ENCODE measurements around the gene LDB2. TPM values are rescaled to one million over a fixed set of nuclear protein-coding genes. Genes with fewer than 3 reads are reported as not detected.

Gene LDB2
- total RNA-seq, 1 donor from 2014 or later: 4.9 TPM

GRCh38 chr4:16544251-16544721 is 354.2 kb downstream of the LDB2 start:
- no peaks in the 10 kb centered on the region for H3K9me3 ChIP-seq (ENCODE audit: insufficient read depth, low read depth, low read length)
- no peaks in the 10 kb centered on the region for H3K36me3 ChIP-seq (ENCODE audit: insufficient read depth, low read length)
- no peak overlapping the region for H3K4me3 Mint-ChIP-seq (ENCODE audit: unreplicated experiment)
- no peaks in the 10 kb centered on the region for H3K4me1 ChIP-seq (ENCODE audit: insufficient read depth, low read length)
- FAIRE-seq: no peak
- H3K4me1 Mint-ChIP-seq (ENCODE audit: low read depth, unreplicated experiment): no peaks in the 10 kb centered on the region
- TF ChIP-seq CTCF (IDR thresholded peaks at IDR 0.05; ENCODE audit: insufficient read depth, low read depth, low read length): no peak
- TF ChIP-seq EZH2 (IDR thresholded peaks at IDR 0.05; ENCODE audit: insufficient read depth, low read length): no peak
- H4K20me1 ChIP-seq (ENCODE audit: insufficient read depth, low read length): no peaks in the 10 kb centered on the region
- H3K27ac Mint-ChIP-seq (ENCODE audit: unreplicated experiment): no peak overlapping the region
- no peaks in the 10 kb centered on the region for H3K27me3 ChIP-seq (ENCODE audit: insufficient read depth, low read length)
- no peaks in the 10 kb centered on the region for H3K36me3 Mint-ChIP-seq (ENCODE audit: low read depth, unreplicated experiment)
- no peak overlapping the region for H3K4me2 ChIP-seq (ENCODE audit: low read length)
- H3K9me3 Mint-ChIP-seq (ENCODE audit: unreplicated experiment): no peaks in the 10 kb centered on the region
- no peak overlapping the region for H3K27ac ChIP-seq (ENCODE audit: low read depth, low read length)
- no peak overlapping the region for H3K9ac ChIP-seq (ENCODE audit: low read length)
- no peak overlapping the region for H3K4me3 ChIP-seq (ENCODE audit: insufficient read depth, low read depth, low read length)
- H2AFZ ChIP-seq (ENCODE audit: low read depth, low read length): no peak overlapping the region
- H3K27me3 Mint-ChIP-seq (ENCODE audit: low read depth, unreplicated experiment): peaks cover 10% of the 10 kb centered on the region
- no peak for DNase-seq (ENCODE audit: low read depth)
- H3K79me2 ChIP-seq (ENCODE audit: insufficient read depth, low read length): no peaks in the 10 kb centered on the region

- Mint-ChIP-seq H3K36me3 (ENCODE audit: low read depth, unreplicated experiment) (no peaks in the 10 kb centered on the region), H3K27me3 (ENCODE audit: low read depth, unreplicated experiment) (no peaks in the 10 kb centered on the region), H3K9me3 (ENCODE audit: unreplicated experiment) (no peaks in the 10 kb centered on the region), H3K4me3 (ENCODE audit: unreplicated experiment) (no peak overlapping the region), H3K4me1 (ENCODE audit: low read depth, unreplicated experiment) (no peaks in the 10 kb centered on the region), H3K27ac (ENCODE audit: unreplicated experiment) (no peak overlapping the region)
- Histone ChIP-seq H3K27me3 (ENCODE audit: insufficient read depth, low read length) (no peaks in the 10 kb centered on the region), H3K9me3 (ENCODE audit: insufficient read depth, low read depth, low read length) (no peaks in the 10 kb centered on the region), H3K79me2 (ENCODE audit: insufficient read depth, low read length) (no peaks in the 10 kb centered on the region), H2AFZ (ENCODE audit: low read depth, low read length) (no peak overlapping the region), H3K4me1 (ENCODE audit: insufficient read depth, low read length) (no peaks in the 10 kb centered on the region), H3K27ac (ENCODE audit: low read depth, low read length) (no peak overlapping the region), H3K4me3 (ENCODE audit: insufficient read depth, low read depth, low read length) (no peak overlapping the region), H3K36me3 (ENCODE audit: insufficient read depth, low read length) (no peaks in the 10 kb centered on the region), H4K20me1 (ENCODE audit: insufficient read depth, low read length) (no peaks in the 10 kb centered on the region), H3K4me2 (ENCODE audit: low read length) (no peak overlapping the region), H3K9ac (ENCODE audit: low read length) (no peak overlapping the region)
- no peak for DNase-seq (ENCODE audit: low read depth)
- no peak for FAIRE-seq
- TF ChIP-seq EZH2 (IDR thresholded peaks at IDR 0.05; ENCODE audit: insufficient read depth, low read length) (no peak), CTCF (IDR thresholded peaks at IDR 0.05; ENCODE audit: insufficient read depth, low read depth, low read length) (no peak)
Observed at GRCh38 chr4:16537926-16538325, 360.5 kb downstream of the LDB2 start.

DNA sequence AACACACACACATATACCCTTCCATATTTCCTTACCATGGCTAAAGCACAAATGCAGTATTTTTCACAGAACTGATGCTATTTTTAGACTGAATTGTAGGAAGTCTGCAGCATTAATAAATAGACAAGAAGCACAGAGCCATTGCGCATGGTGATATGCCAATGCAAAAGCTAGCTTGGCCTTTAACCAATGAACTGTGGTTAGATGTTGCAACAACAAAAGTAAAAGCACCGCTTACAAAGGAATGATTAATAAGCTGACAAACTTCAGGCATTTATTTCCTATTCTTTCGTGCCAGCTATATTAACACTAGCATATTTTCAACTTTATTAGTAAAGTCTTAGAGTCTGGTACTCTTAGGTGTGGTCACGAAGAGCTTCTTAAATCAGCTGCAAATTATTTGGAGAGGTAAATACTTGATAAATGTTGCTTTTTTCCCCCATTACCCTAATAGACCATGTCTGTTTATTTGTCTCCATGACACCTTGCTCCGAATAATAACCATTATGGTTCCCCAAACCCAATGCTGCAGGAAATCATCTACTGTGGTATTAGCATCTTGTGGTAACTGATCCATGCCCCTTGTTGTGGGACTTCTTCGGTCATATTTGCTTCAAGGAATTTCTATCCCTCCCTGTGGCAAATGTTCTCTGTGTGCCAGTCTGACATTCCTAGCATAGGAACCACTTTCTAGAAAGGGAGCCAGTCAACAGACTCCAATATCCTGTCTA is 366.0 kb downstream of the LDB2 start:
- Mint-ChIP-seq H3K36me3 (ENCODE audit: low read depth, unreplicated experiment) (peaks cover 3% of the 10 kb centered on the region), H3K4me3 (ENCODE audit: unreplicated experiment) (no peak overlapping the region), H3K9me3 (ENCODE audit: unreplicated experiment) (no peaks in the 10 kb centered on the region), H3K27ac (ENCODE audit: unreplicated experiment) (no peak overlapping the region), H3K27me3 (ENCODE audit: low read depth, unreplicated experiment) (peaks cover 6% of the 10 kb centered on the region), H3K4me1 (ENCODE audit: low read depth, unreplicated experiment) (no peaks in the 10 kb centered on the region)
- H3K4me3 ChIP-seq (ENCODE audit: insufficient read depth, low read depth, low read length): no peak overlapping the region
- DNase-seq (ENCODE audit: low read depth) (peak; percentile 96), FAIRE-seq (peak; percentile 62)
- no peak overlapping the region for H2AFZ ChIP-seq (ENCODE audit: low read depth, low read length)
- H3K9me3 ChIP-seq (ENCODE audit: insufficient read depth, low read depth, low read length): no peaks in the 10 kb centered on the region
- no peak overlapping the region for H3K9ac ChIP-seq (ENCODE audit: low read length)
- H3K79me2 ChIP-seq (ENCODE audit: insufficient read depth, low read length): no peaks in the 10 kb centered on the region
- H3K27me3 ChIP-seq (ENCODE audit: insufficient read depth, low read length): no peaks in the 10 kb centered on the region
- H4K20me1 ChIP-seq (ENCODE audit: insufficient read depth, low read length): no peaks in the 10 kb centered on the region
- TF ChIP-seq EZH2 (IDR thresholded peaks at IDR 0.05; ENCODE audit: insufficient read depth, low read length) (no peak), CTCF (IDR thresholded peaks at IDR 0.05; ENCODE audit: insufficient read depth, low read depth, low read length) (no peak)
- no peak overlapping the region for H3K27ac ChIP-seq (ENCODE audit: low read depth, low read length)
- no peaks in the 10 kb centered on the region for H3K36me3 ChIP-seq (ENCODE audit: insufficient read depth, low read length)
- peaks cover 15% of the 10 kb centered on the region for H3K4me1 ChIP-seq (ENCODE audit: insufficient read depth, low read length)
- H3K4me2 ChIP-seq (ENCODE audit: low read length): peak overlapping the region; percentile 29

Measured in astrocyte (in vitro differentiated cells and primary cell).